Endothelial cell of umbilical vein (primary cell): ENCODE results near the gene SIGLEC9. TPM values are rescaled to one million over a fixed set of nuclear protein-coding genes. Genes with fewer than 3 reads are reported as not detected.

Source experiments
- BruUV-seq: library from RNA; stranded (reverse); fragments of 400-500 nt; replicated peaks from 2 replicates; lab custom pipeline; 2021; lab: Mats Ljungman, UMichigan
- CTCF ChIA-PET: fragments of 300-600, 350-600 bp; sonication (Branson Sonifier 250); formaldehyde crosslinking; loops from one replicate; lab custom pipeline; 2021; ENCODE audit warnings: antibody characterized with exemption, inconsistent platforms; lab: Charles Lee
- POLR2A ChIA-PET: fragments of 300-600, 350-600 bp; sonication (Branson Sonifier 250); formaldehyde crosslinking; loops from one replicate; lab custom pipeline; 2021; ENCODE audit warnings: antibody characterized with exemption, inconsistent platforms; lab: Charles Lee
- DNase-seq: peaks from one replicate; pipeline ENCODE4 v3.0.0-alpha.2; 2011; ENCODE audit warnings: low read depth, low spot score
- FAIRE-seq: peaks from 2 replicates; lab custom pipeline; 2011; peaks lifted over from hg19 to GRCh38; lab: Jason Lieb, UNC
- H2AFZ ChIP-seq: 2 replicates; pipeline ENCODE4 v1.6.0; 2012; ENCODE audit warnings: low read depth, low read length, control low read depth, inconsistent platforms
- H3K27ac ChIP-seq: 2 replicates; pipeline ENCODE4 v1.5.1; 2011; ENCODE audit warnings: low read depth, mild to moderate bottlenecking, control low read depth, low read length, moderate library complexity; ENCODE audit not compliant: insufficient read depth
- H3K27me3 ChIP-seq, 2 experiments: 2 replicates each; pipeline versions ENCODE4 v1.6.0 to v1.6.1; 2011; ENCODE audit warnings: low read length in 2 of 2, mixed read lengths in 1 of 2; ENCODE audit not compliant: control insufficient read depth in 2 of 2, insufficient read depth in 2 of 2
- H3K36me3 ChIP-seq, 2 experiments: 2 replicates in 1 of 2; 3 replicates in 1 of 2; pipeline ENCODE4 v1.5.1; 2011; ENCODE audit warnings: low read length in 2 of 2, mild to moderate bottlenecking in 1 of 2, moderate library complexity in 1 of 2; ENCODE audit not compliant: control insufficient read depth in 2 of 2, insufficient read depth in 2 of 2; ENCODE audit errors: extremely low read depth in 1 of 2
- H3K4me1 ChIP-seq: 3 replicates; pipeline ENCODE4 v1.5.1; 2011; ENCODE audit warnings: mild to moderate bottlenecking, low read length; ENCODE audit not compliant: control insufficient read depth, insufficient read depth; ENCODE audit errors: extremely low read depth
- H3K4me2 ChIP-seq: 2 replicates; pipeline ENCODE4 v1.6.1; 2011; ENCODE audit warnings: low read length, control low read depth, mixed read lengths; ENCODE audit not compliant: insufficient read depth
- H3K4me3 ChIP-seq, 3 experiments: fragments of 200-600 bp in 1 of 3; sonication (generic), shearing (Covaris generic) in 1 of 3; replicated peaks in 1 of 3; 2 replicates each; pipeline ENCODE4 v1.5.1; 2011 to 2016; ENCODE audit warnings: control low read depth in 3 of 3, low read length in 3 of 3, mild to moderate bottlenecking in 2 of 3, inconsistent platforms in 1 of 3, low read depth in 1 of 3, moderate library complexity in 1 of 3; ENCODE audit not compliant: insufficient read depth in 1 of 3
- H3K79me2 ChIP-seq: 2 replicates; pipeline ENCODE4 v1.6.0; 2012; ENCODE audit warnings: low read length, inconsistent platforms; ENCODE audit not compliant: control insufficient read depth, insufficient read depth
- H3K9ac ChIP-seq: replicated peaks from 2 replicates; pipeline ENCODE3; 2011; ENCODE audit warnings: low read length, control low read depth; ENCODE audit not compliant: insufficient read depth; ENCODE audit errors: extremely low read depth
- H3K9me1 ChIP-seq: replicated peaks from 3 replicates; pipeline ENCODE4 v1.6.0; 2011; ENCODE audit warnings: mild to moderate bottlenecking, low read length; ENCODE audit not compliant: control insufficient read depth, insufficient read depth; ENCODE audit errors: extremely low read depth
- H3K9me3 ChIP-seq: replicated peaks from 2 replicates; pipeline ENCODE4 v1.5.1; 2012; ENCODE audit warnings: low read length, inconsistent platforms; ENCODE audit not compliant: control insufficient read depth, insufficient read depth
- H4K20me1 ChIP-seq: replicated peaks from 2 replicates; pipeline ENCODE3; 2011; ENCODE audit warnings: mild to moderate bottlenecking, low read length; ENCODE audit not compliant: control insufficient read depth, insufficient read depth; ENCODE audit errors: extremely low read depth
- EZH2 ChIP-seq: IDR thresholded peaks from 2 replicates; pipeline ENCODE4 v1.6.1; 2012; ENCODE audit warnings: borderline replicate concordance, low read depth, mild to moderate bottlenecking, moderate library complexity, low read length, inconsistent platforms; ENCODE audit not compliant: severe bottlenecking
- FOS ChIP-seq: IDR thresholded peaks from 2 replicates; pipeline ENCODE4 v1.6.1; 2011; ENCODE audit warnings: mild to moderate bottlenecking, low read length, moderate library complexity, borderline replicate concordance; ENCODE audit not compliant: insufficient read depth
- GATA2 ChIP-seq: IDR thresholded peaks from 2 replicates; pipeline ENCODE4 v1.7.0; 2011; ENCODE audit warnings: low read depth, mild to moderate bottlenecking, moderate library complexity, mixed read lengths, low read length; ENCODE audit not compliant: insufficient read length, insufficient read depth
- MYC ChIP-seq: IDR thresholded peaks from one replicate; pipeline ENCODE4 v1.6.1; 2011; ENCODE audit warnings: mild to moderate bottlenecking, low read depth, low read length
- POLR2A ChIP-seq: IDR thresholded peaks from 2 replicates; pipeline ENCODE4 v1.6.1; 2012; ENCODE audit warnings: low read depth, mild to moderate bottlenecking, control low read depth, low read length
- dilution Hi-C: fragments of 300-500 bp; cut with MboI; formaldehyde crosslinking; loops from one replicate; pipeline ENCODE4 v1.15.0; 2019; ENCODE audit warnings: low sequenced_read_pairs; ENCODE audit not compliant: extremely low pct_ligation_motif_present
- intact Hi-C: fragments of 100-400 bp; cut with micrococcal nuclease; formaldehyde crosslinking; loops from one replicate; pipeline ENCODE4 v1.10.0; 2022
- polyA plus RNA-seq, 4 experiments: library from polyadenylated mRNA; depleted of rRNA in 3 of 4; stranded (reverse) in 3 of 4; unstranded in 1 of 4; fragments of >200 nt; gene quantifications; 2 replicates each; pipeline versions ENCODE4 v1.2.1 to v1.2.3, GENCODE V29; 2011 to 2012; ENCODE audit warnings: missing spikeins in 1 of 4
- total RNA-seq: library from RNA; stranded (reverse); gene quantifications from 2 replicates; pipeline ENCODE4 v1.2.3, GENCODE V29; 2021
- TF ChIP-seq, protein P1 (sequence below), 2 donors: IDR thresholded peaks; 1 replicate in 1 of 2; 2 replicates in 1 of 2; pipeline ENCODE4 v1.5.1; 2011; ENCODE audit warnings: low read length in 2 of 2, mild to moderate bottlenecking in 2 of 2, moderate library complexity in 2 of 2, control low read depth in 1 of 2, inconsistent platforms in 1 of 2, low read depth in 1 of 2; ENCODE audit not compliant: insufficient read depth in 1 of 2; ENCODE audit errors: extremely low read depth in 1 of 2

Gene SIGLEC9
- total and polyA plus RNA-seq, 2 donors (not counting 3 experiments of a cell fraction or from before 2014, with no cell fraction given), result not detected

DNA sequence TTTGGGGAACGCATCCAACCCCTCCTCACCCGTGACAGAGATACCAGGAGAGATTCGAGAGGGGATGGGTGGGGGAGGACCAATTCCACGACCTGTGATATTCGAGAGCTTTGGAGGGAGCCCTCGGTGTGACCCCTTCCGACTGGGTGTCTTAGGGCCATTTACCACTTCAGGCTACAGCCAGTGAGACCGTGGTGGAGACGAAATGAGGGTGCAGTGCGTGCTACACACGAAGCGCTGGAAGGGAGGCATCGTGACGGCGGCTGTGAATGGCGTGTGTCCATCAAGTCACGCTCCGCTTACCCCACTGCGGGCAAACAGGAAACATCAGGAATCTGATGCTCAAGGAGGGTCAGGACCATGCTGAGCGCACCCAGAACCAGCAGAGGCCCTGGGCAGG is 26.9 kb upstream of the SIGLEC9 start:
- intact Hi-C loops, result loop anchor here (1.0 to 5.0 kb wide), 2 partner anchors 11 to 625 kb away; partner anchors contain the start of gene CTU1

DNA sequence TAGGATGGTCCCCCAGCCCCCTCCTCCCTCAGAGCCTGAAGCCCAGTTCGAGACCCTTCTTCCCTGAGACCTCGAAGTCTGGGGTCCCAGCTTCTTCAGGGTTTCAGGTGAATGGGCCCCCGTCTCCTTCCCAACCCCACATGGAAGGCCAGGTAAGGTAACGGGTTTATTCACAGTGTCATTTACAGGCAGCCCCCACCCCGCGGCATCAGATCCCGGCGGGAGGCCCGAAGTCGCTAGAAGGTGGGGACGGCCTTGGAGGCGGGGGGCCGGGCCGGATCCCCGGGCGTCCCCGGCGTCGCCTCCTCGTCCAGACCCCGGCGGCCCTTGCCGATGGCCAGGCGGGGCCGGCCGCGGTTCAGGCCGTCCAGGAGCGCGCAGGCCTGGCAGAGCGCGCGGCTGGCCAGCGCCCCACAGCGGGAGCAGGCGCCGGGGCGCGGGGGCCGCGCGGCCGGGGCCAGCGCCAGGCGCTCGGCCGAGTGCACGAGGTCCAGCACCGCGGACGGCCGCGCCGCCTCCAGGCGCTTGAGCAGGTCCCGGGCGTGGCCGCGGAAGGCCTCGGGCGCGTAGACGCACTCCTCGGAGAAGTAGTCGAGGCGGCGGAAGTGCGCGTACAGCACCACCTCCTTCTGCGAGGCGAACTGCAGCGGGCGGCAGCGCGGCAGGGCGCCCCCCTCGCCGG is 26.2 kb upstream of the SIGLEC9 start:
- peak; percentile 19 for DNase-seq
- no peaks in the 10 kb centered on the region for H3K9me3 ChIP-seq
- no peak overlapping the region for H3K27ac ChIP-seq
- ChIA-PET POLR2A (no interaction called here), CTCF (interaction anchor here (1.2 kb wide), 1 partner anchor 77 kb away, joined by 9 read pairs; no protein-coding TSS in a partner anchor)
- dilution Hi-C loops (no loop called here), intact Hi-C loops (loop anchor here (5.0 kb wide), 1 partner anchor 626 kb away; no protein-coding TSS in a partner anchor)
- H3K9me1 ChIP-seq, result no peaks in the 10 kb centered on the region
- TF ChIP-seq GATA2 (no peak), MYC (no peak), FOS (no peak), EZH2 (no peak)
- TF ChIP-seq, protein P1, sequence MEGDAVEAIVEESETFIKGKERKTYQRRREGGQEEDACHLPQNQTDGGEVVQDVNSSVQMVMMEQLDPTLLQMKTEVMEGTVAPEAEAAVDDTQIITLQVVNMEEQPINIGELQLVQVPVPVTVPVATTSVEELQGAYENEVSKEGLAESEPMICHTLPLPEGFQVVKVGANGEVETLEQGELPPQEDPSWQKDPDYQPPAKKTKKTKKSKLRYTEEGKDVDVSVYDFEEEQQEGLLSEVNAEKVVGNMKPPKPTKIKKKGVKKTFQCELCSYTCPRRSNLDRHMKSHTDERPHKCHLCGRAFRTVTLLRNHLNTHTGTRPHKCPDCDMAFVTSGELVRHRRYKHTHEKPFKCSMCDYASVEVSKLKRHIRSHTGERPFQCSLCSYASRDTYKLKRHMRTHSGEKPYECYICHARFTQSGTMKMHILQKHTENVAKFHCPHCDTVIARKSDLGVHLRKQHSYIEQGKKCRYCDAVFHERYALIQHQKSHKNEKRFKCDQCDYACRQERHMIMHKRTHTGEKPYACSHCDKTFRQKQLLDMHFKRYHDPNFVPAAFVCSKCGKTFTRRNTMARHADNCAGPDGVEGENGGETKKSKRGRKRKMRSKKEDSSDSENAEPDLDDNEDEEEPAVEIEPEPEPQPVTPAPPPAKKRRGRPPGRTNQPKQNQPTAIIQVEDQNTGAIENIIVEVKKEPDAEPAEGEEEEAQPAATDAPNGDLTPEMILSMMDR (IDR thresholded peaks at IDR 0.05; ENCODE audit: extremely low read depth in 1 of 2, insufficient read depth in 1 of 2, low read depth in 1 of 2, low read length in 2 of 2), result peak in 1 of 2 donors; percentile 20
- H3K36me3 ChIP-seq, result peaks cover 2 to 5% of the 10 kb centered on the region in 2 experiments
- H3K4me2 ChIP-seq, result no peak overlapping the region
- no TSS peak for BruUV-seq
- H3K4me1 ChIP-seq, result peaks cover 16% of the 10 kb centered on the region
- H3K27me3 ChIP-seq, result no peaks in the 10 kb centered on the region
- no peak overlapping the region for H2AFZ ChIP-seq
- no peaks in the 10 kb centered on the region for H4K20me1 ChIP-seq
- H3K9ac ChIP-seq, result no peak overlapping the region
- H3K79me2 ChIP-seq, result peaks cover 24% of the 10 kb centered on the region
- no peak for FAIRE-seq
- no peak overlapping the region for H3K4me3 ChIP-seq

More for the DNA sequence above, 26.9 kb upstream of the SIGLEC9 start:
- Histone ChIP-seq H3K4me3 (no peak overlapping the region), H3K27ac (no peak overlapping the region), H4K20me1 (no peaks in the 10 kb centered on the region), H3K4me2 (no peak overlapping the region), H3K9me1 (no peaks in the 10 kb centered on the region), H3K36me3 (peaks cover 2 to 5% of the 10 kb centered on the region in 2 experiments), H3K9ac (no peak overlapping the region), H3K4me1 (peaks cover 16% of the 10 kb centered on the region), H3K27me3 (no peaks in the 10 kb centered on the region), H2AFZ (no peak overlapping the region), H3K79me2 (peaks cover 22% of the 10 kb centered on the region), H3K9me3 (no peaks in the 10 kb centered on the region)
- FAIRE-seq, result no peak
- dilution Hi-C loops, result no loop called here
- no peak for DNase-seq
- no peak for TF ChIP-seq POLR2A
- TF ChIP-seq, protein P1 (IDR thresholded peaks at IDR 0.05; ENCODE audit: extremely low read depth in 1 of 2, insufficient read depth in 1 of 2, low read depth in 1 of 2, low read length in 2 of 2), result no peak
- ChIA-PET POLR2A (no interaction called here), CTCF (no interaction called here)
- BruUV-seq, result no TSS peak
